Spinal cord (tissue), 10 donors: ENCODE data around the gene SMG6. TPM values are rescaled to one million over a fixed set of nuclear protein-coding genes. Genes with fewer than 3 reads are reported as not detected.

Experiments used
- DNase-seq, 6 donors: peaks; one replicate each; pipeline versions ENCODE4 v3.0.0 to v3.0.0-alpha.2; 2013 to 2015; ENCODE audit warnings: low spot score in 6 of 6, low read depth in 4 of 6
- H3K27ac ChIP-seq: one replicate; pipeline ENCODE4 v1.5.1; 2013; ENCODE audit warnings: low read depth, low read length, control low read depth
- H3K27me3 ChIP-seq: one replicate; pipeline ENCODE4 v1.6.1; 2013; ENCODE audit warnings: low read length; ENCODE audit not compliant: control insufficient read depth, insufficient read depth
- H3K36me3 ChIP-seq: one replicate; pipeline ENCODE4 v1.6.1; 2013; ENCODE audit warnings: low read length; ENCODE audit not compliant: control insufficient read depth, insufficient read depth
- H3K4me1 ChIP-seq: one replicate; pipeline ENCODE4 v1.6.1; 2013; ENCODE audit warnings: low read length; ENCODE audit not compliant: control insufficient read depth, insufficient read depth
- H3K4me3 ChIP-seq: one replicate; pipeline ENCODE4 v1.5.1; 2013; ENCODE audit warnings: low read depth, low read length, control low read depth
- H3K9me3 ChIP-seq: one replicate; pipeline ENCODE4 v1.6.1; 2013; ENCODE audit warnings: low read length; ENCODE audit not compliant: control insufficient read depth, insufficient read depth
- WGBS: methylation state at CpG from one replicate; pipeline ENCODE4 v1.1.5; 2013; ENCODE audit warnings: missing lambda C conversion rate; ENCODE audit not compliant: insufficient coverage; 5-methylcytosine and 5-hydroxymethylcytosine counted together
- polyA plus RNA-seq, 2 donors: library from polyadenylated mRNA; unstranded; fragments of 120-200 nt; gene quantifications; one replicate each; pipeline ENCODE4 v1.2.1, GENCODE V29; 2013; ENCODE audit not compliant: insufficient read length in 2 of 2
- total RNA-seq, 2 donors: library from RNA; depleted of rRNA in 1 of 2; stranded (reverse); fragments of 120-200 nt in 1 of 2; fragments of >200 nt in 1 of 2; gene quantifications; one replicate each; pipeline versions ENCODE4 v1.2.3 to v1.2.4, GENCODE V29; 2013 to 2014
- donor health status: healthy.

Gene SMG6
- total and polyA plus RNA-seq, 4 donors = 26.4 to 46.3 (median 37.3) TPM

- no peak overlapping the region for H3K4me3 ChIP-seq
- DNase-seq = no peak
- 90% methylated on average over 2 of the region's 5 CpGs for WGBS
- H3K9me3 ChIP-seq = no peaks in the 10 kb centered on the region
- no peaks in the 10 kb centered on the region for H3K27me3 ChIP-seq
- H3K4me1 ChIP-seq = no peaks in the 10 kb centered on the region
- peaks cover 3% of the 10 kb centered on the region for H3K36me3 ChIP-seq
- no peak overlapping the region for H3K27ac ChIP-seq
Observed at GRCh38 chr17:2312736-2313135, 9.2 kb upstream of the SMG6 start.

DNA sequence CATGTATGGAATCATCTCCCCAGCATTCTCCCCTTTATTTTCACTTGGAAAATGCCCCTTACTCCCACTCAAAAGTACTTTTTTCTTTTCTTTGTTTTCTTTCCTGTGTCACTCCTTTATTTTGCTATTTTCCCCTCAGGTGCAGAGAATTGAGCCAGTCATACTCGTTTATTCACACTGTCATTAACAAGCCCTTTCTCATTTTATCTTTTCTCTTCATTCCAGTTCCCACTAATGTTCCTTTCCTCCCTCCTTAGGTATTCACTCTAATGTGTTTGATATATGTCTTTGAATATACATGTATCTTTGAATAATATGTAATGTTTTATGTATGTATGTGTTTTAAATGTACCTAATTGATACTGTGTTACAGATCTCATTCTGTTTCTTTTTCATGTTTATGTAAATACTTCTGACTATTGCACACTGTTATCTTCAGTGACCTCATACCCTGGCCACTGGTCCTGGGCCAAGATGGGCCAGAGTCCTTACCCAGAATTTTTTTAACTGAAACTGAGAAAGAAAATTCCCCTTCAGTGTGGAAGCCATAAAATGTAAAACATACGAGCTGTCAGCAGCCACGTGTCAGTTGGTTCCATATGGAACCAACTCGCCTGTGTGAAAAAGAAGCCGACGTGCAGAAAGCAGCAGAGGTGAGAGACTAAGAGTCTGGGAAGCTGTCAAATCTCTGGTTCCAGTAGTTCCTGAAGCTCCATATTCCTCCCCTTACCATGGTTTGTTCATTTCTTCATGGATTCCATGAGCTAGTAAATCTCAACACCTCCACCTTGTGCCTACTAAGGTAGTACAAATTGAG lies 6.0 kb upstream of the SMG6 start:
- Histone ChIP-seq H3K27ac (no peak overlapping the region), H3K4me3 (no peak overlapping the region), H3K27me3 (no peaks in the 10 kb centered on the region), H3K4me1 (peaks cover 3% of the 10 kb centered on the region), H3K9me3 (no peaks in the 10 kb centered on the region), H3K36me3 (peaks cover 3% of the 10 kb centered on the region)
- peak in 1 of 6 donors; percentile 77 for DNase-seq
- 70% methylated on average over 6 of the region's 6 CpGs for WGBS

- peaks cover 18% of the 10 kb centered on the region for H3K4me1 ChIP-seq
- H3K27me3 ChIP-seq = no peaks in the 10 kb centered on the region
- DNase-seq = no peak
- no peak overlapping the region for H3K27ac ChIP-seq
- H3K4me3 ChIP-seq = no peak overlapping the region
- H3K36me3 ChIP-seq = peaks cover 5% of the 10 kb centered on the region
- no peaks in the 10 kb centered on the region for H3K9me3 ChIP-seq
- WGBS = 93% methylated on average over 3 of the region's 4 CpGs
Observed at GRCh38 chr17:2304931-2305330, 1.3 kb upstream of the SMG6 start.

- Histone ChIP-seq H3K27me3 (no peaks in the 10 kb centered on the region), H3K27ac (peak overlapping the region; percentile 88), H3K4me3 (peak overlapping the region; percentile 96), H3K9me3 (no peaks in the 10 kb centered on the region), H3K36me3 (peaks cover 22% of the 10 kb centered on the region), H3K4me1 (peaks cover 18% of the 10 kb centered on the region)
- DNase-seq = no peak
- 0% methylated on average over 7 of the region's 12 CpGs for WGBS
Observed at GRCh38 chr17:2302778-2303203, 794 bp downstream of the SMG6 start.

DNA sequence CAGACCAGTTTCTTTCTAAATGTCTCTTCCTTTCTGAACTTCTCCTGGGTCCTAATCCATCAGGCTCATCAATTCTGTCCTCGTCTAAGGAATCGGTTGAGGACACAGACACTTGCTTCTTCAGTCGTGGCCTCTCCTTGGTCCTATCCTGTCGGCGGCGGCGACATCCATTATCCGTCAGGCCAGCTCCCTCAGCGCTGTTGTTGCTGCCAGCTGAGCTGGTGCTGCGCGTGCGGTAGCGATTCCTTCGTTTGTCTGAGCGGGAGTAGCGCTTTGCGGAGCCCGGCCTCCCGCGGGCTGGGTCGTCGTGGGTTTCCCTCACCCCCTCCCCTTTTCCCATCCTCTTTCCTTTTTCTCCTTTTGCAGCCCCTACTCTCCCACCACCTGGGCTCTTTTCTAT lies 3.8 kb downstream of the SMG6 start:
- H3K27ac ChIP-seq = no peak overlapping the region
- DNase-seq = no peak
- no peaks in the 10 kb centered on the region for H3K9me3 ChIP-seq
- no peaks in the 10 kb centered on the region for H3K27me3 ChIP-seq
- H3K4me1 ChIP-seq = peaks cover 18% of the 10 kb centered on the region
- peaks cover 42% of the 10 kb centered on the region for H3K36me3 ChIP-seq
- no peak overlapping the region for H3K4me3 ChIP-seq
- WGBS = 75% methylated on average over 20 of the region's 22 CpGs

DNA sequence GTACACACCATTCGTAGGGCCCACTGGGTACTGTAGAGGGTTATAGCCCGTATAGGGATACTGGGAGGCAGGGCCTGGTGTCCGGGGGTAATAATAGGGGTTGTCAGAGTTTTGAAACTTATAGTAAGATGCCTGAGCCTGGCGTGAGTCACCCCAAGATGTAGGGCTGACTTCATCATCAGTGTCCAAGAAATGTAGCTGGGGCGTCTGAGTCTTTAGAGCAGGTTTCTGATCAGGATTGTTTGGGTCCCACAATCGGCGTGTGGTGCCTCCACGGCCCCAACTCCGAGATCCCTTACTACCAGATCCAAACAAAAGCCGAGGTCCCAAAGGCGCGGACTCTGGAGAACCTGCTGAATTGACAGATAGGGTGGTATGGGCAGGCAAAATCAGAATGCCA lies 4.4 kb downstream of the SMG6 start:
- H3K27me3 ChIP-seq = no peaks in the 10 kb centered on the region
- WGBS = 96% methylated on average over 7 of the region's 12 CpGs
- H3K4me3 ChIP-seq = no peak overlapping the region
- no peak overlapping the region for H3K27ac ChIP-seq
- DNase-seq = no peak
- H3K4me1 ChIP-seq = peaks cover 12% of the 10 kb centered on the region
- peaks cover 43% of the 10 kb centered on the region for H3K36me3 ChIP-seq
- H3K9me3 ChIP-seq = no peaks in the 10 kb centered on the region

- H3K4me3 ChIP-seq = no peak overlapping the region
- H3K9me3 ChIP-seq = no peaks in the 10 kb centered on the region
- H3K27me3 ChIP-seq = no peaks in the 10 kb centered on the region
- WGBS = 79% methylated on average over 3 of the region's 5 CpGs
- H3K4me1 ChIP-seq = peaks cover 8% of the 10 kb centered on the region
- no peak for DNase-seq
- H3K27ac ChIP-seq = no peak overlapping the region
- peaks cover 45% of the 10 kb centered on the region for H3K36me3 ChIP-seq
Observed at GRCh38 chr17:2297023-2297422, 6.6 kb downstream of the SMG6 start.

GRCh38 chr17:2295575-2295974 lies 8.0 kb downstream of the SMG6 start:
- whole genome bisulfite sequencing = 89% methylated on average over 1 of the region's 1 CpG
- H3K27me3 ChIP-seq = no peaks in the 10 kb centered on the region

GRCh38 chr17:2292100-2292499 lies 11.5 kb downstream of the SMG6 start:
- H3K4me3 ChIP-seq = no peak overlapping the region
- DNase-seq = no peak
- H3K27ac ChIP-seq = no peak overlapping the region
- 79% methylated on average over 1 of the region's 2 CpGs for WGBS
- H3K36me3 ChIP-seq = peaks cover 49% of the 10 kb centered on the region
- H3K9me3 ChIP-seq = no peaks in the 10 kb centered on the region
- H3K27me3 ChIP-seq = no peaks in the 10 kb centered on the region
- H3K4me1 ChIP-seq = no peaks in the 10 kb centered on the region

More at GRCh38 chr17:2295575-2295974, 8.0 kb downstream of the SMG6 start:
- H3K4me1 ChIP-seq = no peaks in the 10 kb centered on the region
- no peak overlapping the region for H3K4me3 ChIP-seq
- no peak overlapping the region for H3K27ac ChIP-seq
- H3K36me3 ChIP-seq = peaks cover 54% of the 10 kb centered on the region
- no peak for DNase-seq
- no peaks in the 10 kb centered on the region for H3K9me3 ChIP-seq

- Histone ChIP-seq H3K4me3 (no peak overlapping the region), H3K27me3 (no peaks in the 10 kb centered on the region), H3K27ac (no peak overlapping the region), H3K4me1 (no peaks in the 10 kb centered on the region), H3K9me3 (no peaks in the 10 kb centered on the region), H3K36me3 (peaks cover 36% of the 10 kb centered on the region)
- WGBS = 85% methylated on average over 2 of the region's 5 CpGs
- no peak for DNase-seq
Observed at GRCh38 chr17:2289878-2290478, 13.6 kb downstream of the SMG6 start.
